HG03064 (cell line): ENCODE data around the gene UQCRC1.

Source experiments
- ATAC-seq: cut with Tn5 transposase; IDR thresholded peaks from one replicate; pipeline ENCODE4 v1.9.1; 2021; ENCODE audit warnings: low read depth; ENCODE audit not compliant: unreplicated experiment

The UQCRC1 gene

GRCh38 chr3:48634661-48635221 is 25.3 kb upstream of the UQCRC1 start:
- peak; percentile 27 for ATAC-seq

GRCh38 chr3:48633743-48634142 is 24.3 kb upstream of the UQCRC1 start:
- no peak for ATAC-seq

- ATAC-seq = no peak
Measured at GRCh38 chr3:48633256-48633655, 23.8 kb upstream of the UQCRC1 start.

GRCh38 chr3:48631516-48632448 is 22.3 kb upstream of the UQCRC1 start:
- no peak for ATAC-seq

- ATAC-seq = no peak
Measured at GRCh38 chr3:48630833-48631232, 21.4 kb upstream of the UQCRC1 start.

GRCh38 chr3:48630407-48630806 is 21.0 kb upstream of the UQCRC1 start:
- no peak for ATAC-seq

- no peak for ATAC-seq
Measured at GRCh38 chr3:48629894-48630293, 20.4 kb upstream of the UQCRC1 start.

- no peak for ATAC-seq
Measured at GRCh38 chr3:48628277-48629017, 19.0 kb upstream of the UQCRC1 start.

GRCh38 chr3:48625600-48625999 is 16.2 kb upstream of the UQCRC1 start:
- ATAC-seq = no peak

GRCh38 chr3:48624767-48625166 is 15.3 kb upstream of the UQCRC1 start:
- ATAC-seq = no peak

GRCh38 chr3:48623851-48624547 is 14.6 kb upstream of the UQCRC1 start:
- ATAC-seq = no peak

GRCh38 chr3:48621461-48621869 is 12.0 kb upstream of the UQCRC1 start, which contains the start of gene TMEM89:
Gene TMEM89 (minus strand): TSS chr3:48621769. CDS start chr3:48621756, 13 bp downstream.
- ATAC-seq = no peak

- no peak for ATAC-seq
Measured at GRCh38 chr3:48619541-48620524, 10.4 kb upstream of the UQCRC1 start.

GRCh38 chr3:48617559-48617958 is 8.1 kb upstream of the UQCRC1 start:
- no peak for ATAC-seq

- ATAC-seq = no peak
Measured at GRCh38 chr3:48614044-48614443, 4.6 kb upstream of the UQCRC1 start.

- no peak for ATAC-seq
Measured at GRCh38 chr3:48612309-48612708, 2.9 kb upstream of the UQCRC1 start.

GRCh38 chr3:48607519-48607918 is 1.9 kb downstream of the UQCRC1 start:
- ATAC-seq = no peak

GRCh38 chr3:48601622-48601994 is 7.8 kb downstream of the UQCRC1 start:
- no peak for ATAC-seq
